Skeletal muscle cell (primary cell): ENCODE data around the gene IQCN.

Experiments
- DNase-seq: peaks from one replicate; pipeline ENCODE4 v3.0.0-alpha.2; 2010; ENCODE audit warnings: low read depth
- H3K4me3 ChIP-seq: 2 replicates; pipeline ENCODE4 v1.5.1; 2011; ENCODE audit warnings: low read depth, mild to moderate bottlenecking, control low read depth, low read length, moderate library complexity

Gene IQCN

DNA sequence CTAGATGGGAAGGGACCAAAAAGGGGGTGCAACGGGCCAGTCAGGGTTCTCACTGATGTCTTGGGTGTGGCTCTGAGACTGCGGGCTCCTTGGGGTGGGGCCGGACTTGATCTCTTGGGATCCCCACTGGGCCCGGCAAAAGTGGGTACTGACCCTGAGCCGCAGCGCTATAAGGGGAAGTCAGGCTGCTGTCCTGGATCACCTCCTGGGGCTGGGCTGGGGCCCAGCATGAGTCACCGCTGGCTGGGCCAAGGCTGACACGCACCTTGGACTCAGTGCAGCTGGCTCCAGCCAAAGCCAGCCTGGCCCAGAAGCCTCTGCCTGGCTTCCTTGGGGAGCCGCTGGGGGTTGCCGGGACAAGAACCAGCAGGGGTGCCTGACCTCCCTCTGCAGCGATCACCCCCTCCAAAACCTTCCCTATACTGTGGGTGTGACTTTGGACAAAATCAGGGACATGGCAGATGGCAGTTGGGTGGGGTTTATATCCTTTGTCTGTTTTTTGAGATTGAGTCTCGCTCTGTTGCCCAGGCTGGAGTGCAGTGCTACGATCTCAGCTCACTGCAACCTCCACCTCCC lies 617 bp upstream of the IQCN start:
- H3K4me3 ChIP-seq, result no peak overlapping the region
- peak; percentile 58 for DNase-seq

DNA sequence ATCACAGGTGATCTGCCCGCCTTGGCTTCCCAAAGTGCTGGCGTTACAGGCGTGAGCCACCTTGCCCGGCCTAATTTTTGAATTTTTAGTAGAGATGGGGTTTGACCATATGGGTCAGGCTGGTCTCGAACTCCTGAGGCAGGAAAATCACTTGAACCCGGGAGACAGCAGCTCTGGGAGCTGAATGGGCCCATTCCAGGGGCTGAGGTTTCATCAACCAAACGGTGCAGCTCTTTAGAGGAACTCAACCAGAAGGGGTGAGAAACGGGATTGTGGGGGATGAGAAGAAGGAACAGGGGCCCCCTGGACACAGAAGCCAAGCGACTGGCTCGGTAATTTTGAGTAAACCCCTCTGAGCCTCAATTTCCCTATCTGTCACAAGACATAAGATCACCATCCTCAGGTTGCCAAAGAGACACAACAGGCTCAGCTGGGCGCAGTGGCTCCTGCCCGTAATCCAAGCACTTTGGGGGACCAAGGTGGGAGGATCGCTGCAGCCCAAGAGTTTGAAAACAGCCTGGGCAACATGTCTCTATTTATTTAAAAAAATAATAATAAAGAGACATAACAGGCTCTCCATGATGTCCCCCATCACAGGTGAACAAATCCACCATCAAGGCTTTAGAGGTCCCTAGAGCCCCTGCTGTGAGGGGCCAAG lies 562 bp downstream of the IQCN start:
- no peak overlapping the region for H3K4me3 ChIP-seq
- no peak for DNase-seq

DNA sequence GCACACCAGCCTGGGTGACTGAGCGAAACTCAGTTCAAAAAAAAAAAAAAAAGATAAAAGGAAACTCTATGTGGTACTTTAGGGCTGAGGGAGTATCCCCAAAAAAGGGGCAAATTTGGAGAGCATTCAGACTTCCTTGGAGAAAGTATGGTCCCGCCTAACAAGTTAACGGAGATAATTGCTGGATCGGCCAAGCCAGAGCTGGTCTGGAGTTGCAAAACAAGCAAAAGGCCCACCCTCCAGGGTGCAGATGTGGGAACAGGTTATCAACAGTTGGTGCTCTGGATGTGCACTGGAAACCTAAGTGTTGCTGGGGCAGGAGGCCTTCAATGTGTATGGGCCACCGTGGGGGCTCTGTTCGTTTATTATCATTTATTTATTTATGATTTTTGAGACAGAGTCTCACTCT lies 2.8 kb downstream of the IQCN start:
- DNase-seq, result no peak
- H3K4me3 ChIP-seq, result no peak overlapping the region

DNA sequence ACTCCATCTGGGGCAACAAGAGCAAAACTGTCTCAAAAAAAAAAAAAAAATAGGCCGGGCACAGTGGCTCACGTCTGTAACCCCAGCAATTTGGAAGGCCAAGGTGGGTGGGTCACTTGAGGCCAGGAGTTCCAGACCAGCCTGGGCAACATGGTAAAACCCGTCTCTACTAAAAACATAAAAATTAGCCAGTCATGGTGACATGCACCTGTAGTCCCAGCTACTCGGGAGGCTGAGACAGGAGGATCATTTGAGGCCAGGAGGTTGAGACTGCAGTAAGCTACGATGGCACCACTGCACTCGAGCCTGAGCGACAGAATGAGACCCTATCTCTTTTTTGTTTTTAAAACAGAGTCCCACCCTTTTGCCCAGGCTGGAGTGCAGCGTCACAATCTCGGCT lies 3.9 kb downstream of the IQCN start:
- DNase-seq, result no peak
- H3K4me3 ChIP-seq, result no peak overlapping the region

DNA sequence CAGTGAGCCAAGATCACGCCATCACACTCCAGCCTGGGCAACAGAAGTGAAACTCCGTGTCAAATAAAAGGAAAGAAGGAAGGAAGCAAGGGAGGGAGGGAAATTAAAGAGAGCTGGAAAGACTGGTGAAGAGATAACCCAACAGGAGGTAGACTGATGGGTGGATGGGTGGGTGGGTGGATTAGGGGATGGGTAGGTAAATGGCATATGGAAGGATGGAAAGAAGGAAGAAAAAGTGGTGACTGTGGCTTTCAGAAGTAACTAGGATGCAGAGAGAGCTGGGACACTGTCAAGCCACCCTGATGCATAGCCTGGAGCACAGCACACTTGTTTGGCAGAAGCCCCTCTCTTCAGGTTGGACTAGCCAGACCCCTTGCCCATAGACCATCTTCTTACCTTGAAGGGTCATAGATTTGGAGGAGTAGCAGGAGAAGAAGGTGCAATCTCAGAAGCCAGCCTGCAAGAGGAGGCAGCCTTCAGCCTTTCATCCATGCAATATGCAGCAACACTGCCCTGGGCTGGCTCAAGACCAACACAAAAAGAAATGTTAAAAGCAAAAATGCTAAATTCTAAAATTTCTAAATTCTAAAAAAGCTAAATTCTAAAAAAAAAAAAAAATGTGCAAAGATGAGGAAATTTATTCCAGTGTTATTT lies 5.1 kb downstream of the IQCN start:
- no peak for DNase-seq
- H3K4me3 ChIP-seq, result no peak overlapping the region

DNA sequence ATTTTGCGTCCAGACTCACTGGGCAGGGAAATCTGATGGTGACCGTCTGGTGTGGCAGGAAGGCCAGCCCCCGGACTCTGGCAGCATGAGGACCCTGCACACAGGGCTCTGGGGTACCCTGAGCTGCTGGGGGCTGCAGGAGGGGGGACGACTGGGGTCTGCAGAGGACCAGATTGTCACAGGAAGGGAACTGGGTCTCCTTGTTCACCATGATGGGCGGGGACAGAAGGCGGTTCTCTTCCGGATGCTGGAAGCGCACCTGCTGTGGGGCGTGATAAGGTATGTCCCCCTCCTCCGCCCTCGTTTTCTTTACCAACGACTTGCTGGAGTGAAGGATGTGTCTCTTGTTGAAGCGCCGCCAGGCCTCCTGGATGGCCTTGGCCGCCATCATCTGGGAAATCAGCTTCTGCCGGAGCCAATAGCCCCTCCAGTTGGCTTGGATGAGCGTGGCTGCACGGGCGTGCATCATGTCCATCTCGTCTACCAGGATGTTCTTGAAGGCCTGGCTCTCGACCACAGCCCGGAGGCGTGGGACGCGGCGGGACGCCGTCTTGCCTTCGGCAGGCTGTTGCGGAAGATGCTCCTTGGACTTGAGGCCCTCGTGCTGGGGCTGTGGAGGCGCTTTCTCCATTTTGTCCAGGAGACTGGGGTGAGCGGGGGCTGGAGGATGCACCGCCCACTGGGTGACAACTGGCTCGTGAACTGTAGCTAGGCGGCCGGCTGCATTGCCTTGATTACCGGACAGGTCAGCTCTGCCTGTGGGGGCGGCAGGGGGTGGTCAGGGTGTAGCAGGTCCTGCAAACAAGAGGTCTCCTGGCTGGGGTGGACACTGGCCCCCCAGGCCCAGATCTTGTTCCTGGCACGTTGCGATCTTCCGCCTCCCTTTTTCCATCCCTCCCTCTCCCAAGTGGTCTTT lies 7.2 kb downstream of the IQCN start:
- DNase-seq, result no peak
- H3K4me3 ChIP-seq, result no peak overlapping the region

DNA sequence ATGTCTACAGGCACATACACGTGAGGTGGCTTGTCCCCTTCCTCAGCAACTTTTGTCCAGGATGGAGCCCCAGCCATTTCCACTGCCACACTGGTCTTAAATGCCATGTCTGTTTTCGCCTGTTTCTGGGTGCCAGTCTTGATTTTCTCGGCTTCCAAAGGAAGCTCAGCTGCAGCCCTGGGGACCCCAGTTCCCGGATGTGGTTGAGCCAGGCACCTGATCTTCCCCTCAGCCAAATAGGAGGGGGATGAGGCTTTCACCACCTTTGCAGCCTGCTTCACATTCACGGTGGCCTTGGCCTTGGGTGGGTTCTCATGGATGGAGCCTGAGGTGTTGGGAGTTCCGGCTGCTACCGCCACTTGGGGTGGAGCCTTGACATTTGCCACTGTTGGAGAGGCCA lies 8.7 kb downstream of the IQCN start:
- H3K4me3 ChIP-seq, result no peak overlapping the region
- DNase-seq, result no peak

DNA sequence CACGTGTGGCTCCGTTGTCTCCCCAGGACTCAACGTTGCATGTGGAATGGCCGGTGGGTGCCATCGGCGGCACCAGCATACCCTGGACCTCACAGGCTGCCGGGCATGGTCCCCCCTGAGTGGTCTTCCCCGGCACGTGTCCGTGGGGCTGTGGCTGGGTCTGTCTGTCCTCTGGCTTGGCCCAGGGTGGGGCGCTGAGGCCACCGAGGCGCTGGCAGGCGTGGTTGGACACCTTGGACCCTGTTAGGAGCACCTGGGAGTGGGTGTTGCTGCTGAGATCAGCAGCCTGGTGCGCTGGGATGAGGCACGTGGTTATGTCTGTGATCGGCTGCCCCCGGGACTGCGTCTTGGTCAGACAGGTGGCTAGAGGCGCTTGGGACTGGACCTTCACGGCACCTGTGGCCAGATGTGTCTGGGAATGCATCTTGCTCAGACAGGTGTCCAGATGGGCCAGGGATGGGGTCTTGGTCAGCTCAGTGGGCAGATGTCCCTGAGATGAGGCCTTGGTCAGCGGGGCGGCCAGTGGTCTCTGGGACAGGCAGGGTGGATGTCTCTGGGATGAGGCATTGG lies 9.2 kb downstream of the IQCN start:
- no peak overlapping the region for H3K4me3 ChIP-seq
- DNase-seq, result no peak

DNA sequence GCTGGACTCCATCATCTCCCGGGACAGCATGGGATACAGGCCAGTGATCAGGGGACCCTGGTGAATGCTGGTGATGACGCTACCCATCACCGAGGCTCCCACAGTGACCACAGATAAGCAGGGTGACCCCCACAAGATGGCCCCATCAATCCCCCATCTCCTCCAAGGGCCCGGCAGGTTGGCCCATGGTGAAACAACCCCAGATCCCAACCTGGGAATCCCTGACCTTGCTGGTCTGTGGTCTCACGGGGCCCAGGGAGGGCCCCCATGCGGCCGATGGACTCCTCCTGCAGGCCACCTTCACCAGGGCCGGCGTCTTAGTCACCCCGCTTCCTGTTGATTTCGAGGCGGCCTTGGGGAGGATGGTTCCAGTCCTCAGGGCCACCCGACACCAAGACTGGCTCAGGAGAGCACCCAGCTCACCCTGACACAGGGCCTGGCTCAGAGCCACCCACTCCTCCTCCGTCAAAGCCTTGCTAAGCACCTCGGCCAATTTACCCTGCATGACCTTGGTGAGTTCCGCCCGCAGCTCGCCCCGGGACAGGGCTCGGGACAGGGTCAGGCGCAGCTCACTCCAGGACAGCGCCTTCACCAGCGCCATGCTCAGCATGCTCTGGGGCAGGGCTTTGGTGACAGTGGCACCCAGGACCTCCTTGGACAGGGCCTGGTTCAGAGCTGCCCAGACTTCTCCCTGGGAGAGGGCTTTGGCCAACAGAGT lies 10.0 kb downstream of the IQCN start:
- no peak overlapping the region for H3K4me3 ChIP-seq
- DNase-seq, result no peak

DNA sequence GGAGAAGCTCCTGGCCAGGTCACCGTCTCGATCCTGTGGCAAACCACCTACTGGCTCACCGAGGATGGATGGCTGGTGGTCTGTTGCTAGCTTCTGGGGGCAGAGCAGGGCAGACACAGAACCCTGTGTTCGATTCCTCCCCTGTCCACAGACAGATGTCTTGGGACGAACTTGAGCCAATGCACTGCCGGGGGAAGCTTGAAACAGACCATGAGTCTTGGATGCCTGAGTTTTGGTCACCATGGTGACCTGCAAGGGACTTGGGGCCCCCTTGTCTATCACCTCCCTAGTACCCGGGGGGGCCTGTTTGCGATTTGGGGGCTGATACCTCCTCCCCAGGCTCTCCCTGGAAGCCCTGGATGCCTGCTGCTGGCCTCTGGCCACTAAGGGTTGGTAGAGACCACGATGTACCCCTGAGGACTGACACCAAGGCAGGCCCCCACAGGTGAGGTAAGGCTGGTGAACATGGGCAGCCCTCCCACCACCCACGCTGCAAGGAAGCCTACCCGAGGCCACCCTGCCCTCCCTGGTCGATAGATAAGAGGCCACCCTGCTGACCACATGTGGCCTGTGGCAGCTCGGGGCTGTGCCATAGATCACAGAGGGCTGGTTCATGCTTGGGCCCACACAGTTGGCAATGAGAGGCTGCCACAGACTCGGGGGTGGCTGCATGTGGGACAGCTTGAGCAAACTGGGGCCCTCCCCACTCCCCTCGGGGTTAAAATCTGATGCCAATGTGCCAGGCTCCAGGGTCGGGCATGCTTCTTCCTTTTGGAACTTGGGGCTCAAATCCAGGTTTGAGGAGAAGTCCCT lies 10.7 kb downstream of the IQCN start:
- H3K4me3 ChIP-seq, result no peak overlapping the region
- no peak for DNase-seq

DNA sequence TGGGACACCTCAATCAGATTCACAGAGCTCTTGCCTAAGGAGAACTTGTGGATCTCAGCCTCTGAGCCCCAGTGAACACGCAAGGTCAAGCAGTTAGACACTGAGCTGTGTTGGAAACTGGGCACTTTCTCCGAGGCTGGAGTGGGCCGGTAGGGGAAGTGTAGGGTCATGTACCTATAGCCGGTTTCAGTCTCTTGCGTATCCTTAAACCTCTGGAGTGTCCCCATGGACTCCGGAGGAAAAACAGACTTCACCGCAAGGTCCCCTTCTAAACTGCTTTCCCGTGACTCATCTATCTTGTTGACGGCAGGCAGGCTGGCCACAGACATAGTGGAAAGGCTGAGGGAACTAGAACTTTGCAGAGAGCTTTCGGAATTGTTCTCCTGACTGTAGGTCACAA lies 11.3 kb downstream of the IQCN start:
- no peak overlapping the region for H3K4me3 ChIP-seq
- DNase-seq, result no peak

DNA sequence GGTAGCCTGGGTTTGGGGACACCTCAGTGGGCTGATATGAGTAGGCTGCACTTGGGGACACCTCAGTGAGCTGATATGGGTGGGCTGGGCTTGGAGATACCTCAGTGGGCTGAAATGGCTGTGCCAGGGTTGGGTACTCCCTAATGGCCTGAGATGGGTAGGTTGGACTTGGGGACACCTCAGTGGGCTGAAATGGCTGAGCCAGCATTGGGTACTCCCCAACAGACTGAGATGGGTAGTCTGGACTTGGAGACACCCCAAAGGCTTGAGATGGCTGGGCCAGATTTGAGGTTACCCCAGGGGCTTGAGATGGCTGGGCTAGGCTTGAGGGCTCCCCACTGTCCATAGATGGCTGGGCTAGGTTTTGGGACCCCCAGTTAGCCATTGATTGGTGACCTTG lies 12.1 kb downstream of the IQCN start:
- DNase-seq, result no peak
- H3K4me3 ChIP-seq, result no peak overlapping the region

DNA sequence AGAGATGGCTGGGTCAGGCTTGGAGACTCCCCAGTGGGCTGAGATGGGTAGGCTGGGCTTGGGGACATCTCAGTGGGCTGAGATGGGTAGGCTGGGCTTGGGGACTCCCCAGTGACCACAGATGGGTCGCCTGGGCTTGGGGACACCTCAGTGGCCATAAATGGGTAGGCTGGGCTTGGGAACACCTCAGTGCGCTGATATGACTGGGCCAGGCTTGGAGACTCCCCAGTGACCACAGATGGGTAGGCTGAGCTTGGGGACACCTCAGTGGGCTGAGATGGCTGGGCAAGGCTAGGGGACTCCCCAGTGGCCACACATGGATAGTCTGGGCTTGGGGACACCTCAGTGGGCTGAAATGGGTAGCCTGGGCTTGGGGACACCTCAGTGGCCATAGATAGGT lies 12.8 kb downstream of the IQCN start:
- no peak for DNase-seq
- no peak overlapping the region for H3K4me3 ChIP-seq

DNA sequence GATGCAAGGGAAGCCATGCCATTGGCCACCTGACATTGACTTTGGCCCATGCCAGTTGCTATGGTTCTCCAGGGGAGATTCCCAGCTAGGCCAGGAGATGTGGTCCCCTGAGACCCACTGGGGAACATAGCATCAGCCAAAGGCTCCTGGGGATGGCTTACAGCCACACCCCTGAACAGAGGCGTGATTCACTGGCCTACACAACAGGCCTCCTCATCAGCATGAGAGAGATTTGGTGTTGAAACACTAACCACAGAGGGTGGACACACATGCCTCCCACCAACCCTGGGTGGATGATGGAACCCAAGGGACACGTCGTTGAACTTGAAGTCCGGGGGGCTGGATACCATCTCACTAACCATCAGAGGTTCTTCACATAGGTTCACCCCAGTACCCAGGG lies 14.4 kb downstream of the IQCN start:
- no peak for DNase-seq
- H3K4me3 ChIP-seq, result no peak overlapping the region

DNA sequence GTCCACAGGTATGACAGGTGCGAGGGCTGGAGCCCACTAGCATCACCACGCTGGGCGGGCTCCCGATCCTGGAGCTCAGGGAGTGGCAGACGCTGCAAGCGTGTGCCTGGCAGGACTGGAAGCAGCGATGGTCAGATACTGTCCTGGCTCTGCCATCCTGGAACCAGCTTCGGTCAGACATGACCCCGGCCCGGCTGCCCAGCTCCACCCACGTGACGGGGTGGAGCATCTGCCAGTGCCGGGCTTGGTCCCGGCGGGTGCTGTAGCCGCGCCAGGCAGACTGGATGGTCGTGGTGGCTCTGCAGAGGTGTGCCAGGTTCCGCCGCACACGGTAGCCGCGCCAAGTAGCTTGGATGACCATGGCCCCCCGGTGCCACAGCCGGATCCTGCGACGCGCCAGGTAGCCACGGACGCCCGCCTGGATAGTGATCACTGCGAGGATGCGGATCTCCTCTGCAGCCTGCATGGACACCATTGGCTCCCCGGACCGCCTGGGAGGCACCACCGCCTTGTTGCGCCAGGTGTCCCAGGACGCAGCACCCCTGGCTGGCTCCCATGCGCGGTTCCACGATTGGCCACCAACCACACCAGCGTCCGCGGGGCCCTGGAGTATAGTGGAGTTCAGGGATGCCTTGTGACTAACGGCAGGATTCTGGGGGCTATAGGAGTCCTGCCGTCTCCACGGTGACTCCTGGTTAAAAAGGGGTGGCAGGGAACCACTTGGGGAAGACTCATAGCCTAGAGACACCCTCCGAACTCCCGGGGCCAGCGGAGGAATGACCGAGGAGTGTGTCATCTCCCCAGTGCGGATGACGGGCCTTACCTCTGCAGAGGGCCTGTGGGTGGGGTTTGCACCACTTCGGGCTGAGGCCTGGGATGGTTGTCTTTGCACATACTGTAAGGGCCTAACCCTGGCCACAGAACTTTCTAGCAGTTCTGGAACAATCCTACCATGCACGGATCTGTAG lies 16.5 kb downstream of the IQCN start:
- H3K4me3 ChIP-seq, result no peak overlapping the region
- DNase-seq, result no peak

DNA sequence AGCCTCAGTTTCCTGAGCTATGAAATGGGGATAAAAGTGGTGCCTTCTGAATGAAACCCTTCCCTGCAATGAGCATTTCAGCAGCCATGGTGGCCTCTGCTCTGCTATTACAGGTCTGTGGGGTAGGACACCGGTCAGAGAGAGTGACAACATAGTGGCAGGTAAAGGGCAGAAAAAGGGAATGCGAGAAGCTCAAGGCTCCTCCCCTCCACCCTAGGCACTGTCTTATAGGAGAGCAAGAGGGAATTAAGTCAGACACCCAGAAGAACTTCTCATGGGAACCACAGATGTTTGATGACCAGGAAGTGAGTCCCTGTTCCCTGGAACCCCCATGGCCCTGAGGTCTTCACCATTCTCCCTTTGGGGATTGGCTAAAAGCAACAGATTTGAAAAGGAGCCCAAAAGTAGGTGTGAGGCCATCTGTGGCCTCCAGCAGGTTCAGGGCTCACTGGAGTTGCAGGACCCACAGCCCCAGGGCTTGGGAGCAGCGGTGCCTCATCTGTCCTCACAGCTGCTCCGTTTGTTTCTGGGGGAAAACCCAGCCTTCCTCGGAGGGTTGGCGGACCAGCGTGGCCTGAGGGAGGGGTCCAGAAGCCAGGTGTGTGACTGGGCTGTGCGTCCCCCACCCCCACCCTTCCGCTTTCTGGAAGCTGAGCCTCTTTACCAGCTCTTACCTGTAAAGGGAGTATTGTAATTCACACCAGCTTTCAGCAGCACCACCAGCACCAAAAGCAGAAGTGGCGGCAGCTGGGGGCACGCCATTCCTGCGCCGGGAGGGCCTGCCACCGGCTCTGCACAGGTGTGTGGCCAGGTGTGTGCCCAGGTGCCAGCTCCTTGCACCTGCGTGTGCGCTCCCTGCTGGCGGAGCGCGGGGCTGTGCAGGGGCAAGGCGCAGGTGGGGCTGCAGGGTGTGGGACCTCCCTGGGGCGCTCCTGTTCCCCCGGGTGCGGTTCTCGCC lies 19.4 kb downstream of the IQCN start:
- DNase-seq, result no peak
- H3K4me3 ChIP-seq, result no peak overlapping the region
